SU-DHL-6 (cell line): ENCODE measurements around the gene EYS.

Experiments
- CTCF ChIP-seq: fragments of 200-600 bp; sonication (generic); IDR thresholded peaks from one replicate; pipeline ENCODE4 v1.5.1; 2017; ENCODE audit warnings: antibody characterized with exemption, mild to moderate bottlenecking, low read length, moderate library complexity; ENCODE audit not compliant: insufficient read depth, poor library complexity, severe bottlenecking
- EZH2phosphoT487 ChIP-seq: fragments of 200-600 bp; sonication (generic), shearing (Covaris generic); conservative IDR thresholded peaks from 2 replicates; pipeline ENCODE4 v1.6.1; 2018; ENCODE audit warnings: mild to moderate bottlenecking, antibody characterized with exemption, low read length, moderate library complexity, mixed read lengths

- TF ChIP-seq EZH2phosphoT487 (no peak), CTCF (no peak)
These were observed 1898.5 kb downstream of the EYS start for GRCh38 chr6:63808576-63808975.
